Tibial artery (tissue), 4 donors: ENCODE measurements around the gene SUMO4.

ENCODE experiments used
- DNase-seq, 2 donors: peaks; one replicate each; pipeline ENCODE4 v3.0.0-alpha.2; 2019
- H3K27ac ChIP-seq, 2 donors: fragments of 200-600 bp; sonication (generic) in 1 of 2; 1 replicate in 1 of 2; 2 replicates in 1 of 2; pipeline ENCODE4 v1.5.1; 2018 to 2019; ENCODE audit warnings: mild to moderate bottlenecking in 1 of 2
- H3K27me3 ChIP-seq, 2 donors: fragments of 200-600 bp; sonication (generic) in 1 of 2; one replicate each; pipeline versions ENCODE4 v1.5.1 to v1.6.0; 2016 to 2019
- H3K36me3 ChIP-seq, 3 donors: fragments of 200-600 bp; sonication (generic) in 2 of 3; one replicate each; pipeline ENCODE4 v1.5.1; 2016 to 2019; ENCODE audit warnings: mild to moderate bottlenecking in 2 of 3
- H3K4me1 ChIP-seq, 4 donors: fragments of 200-600 bp; sonication (generic) in 2 of 4; 1 replicate in 3 of 4; 2 replicates in 1 of 4; pipeline ENCODE4 v1.5.1; 2016 to 2019
- H3K4me3 ChIP-seq, 2 donors: fragments of 200-600 bp; sonication (generic) in 1 of 2; 1 replicate in 1 of 2; 2 replicates in 1 of 2; pipeline ENCODE4 v1.5.1; 2018 to 2019; ENCODE audit warnings: mild to moderate bottlenecking in 2 of 2
- H3K9me3 ChIP-seq, 3 donors: fragments of 200-600 bp; sonication (generic) in 1 of 3; one replicate each; pipeline ENCODE4 v1.5.1; 2016 to 2019
- intact Hi-C: fragments of 100-400 bp; cut with DNase I; formaldehyde crosslinking; loops from one replicate; pipeline ENCODE4 v1.15.0; 2023; ENCODE audit warnings: low total_unique reads
- TF ChIP-seq, protein P1 (sequence below), 2 experiments: fragments of 200-600 bp in 1 of 2; fragments of 450-650 bp in 1 of 2; IDR thresholded peaks; one replicate each; pipeline ENCODE4 v1.5.1; 2017 to 2019; ENCODE audit warnings: antibody characterized with exemption in 2 of 2, mild to moderate bottlenecking in 1 of 2, moderate library complexity in 1 of 2

SUMO4 gene

DNA sequence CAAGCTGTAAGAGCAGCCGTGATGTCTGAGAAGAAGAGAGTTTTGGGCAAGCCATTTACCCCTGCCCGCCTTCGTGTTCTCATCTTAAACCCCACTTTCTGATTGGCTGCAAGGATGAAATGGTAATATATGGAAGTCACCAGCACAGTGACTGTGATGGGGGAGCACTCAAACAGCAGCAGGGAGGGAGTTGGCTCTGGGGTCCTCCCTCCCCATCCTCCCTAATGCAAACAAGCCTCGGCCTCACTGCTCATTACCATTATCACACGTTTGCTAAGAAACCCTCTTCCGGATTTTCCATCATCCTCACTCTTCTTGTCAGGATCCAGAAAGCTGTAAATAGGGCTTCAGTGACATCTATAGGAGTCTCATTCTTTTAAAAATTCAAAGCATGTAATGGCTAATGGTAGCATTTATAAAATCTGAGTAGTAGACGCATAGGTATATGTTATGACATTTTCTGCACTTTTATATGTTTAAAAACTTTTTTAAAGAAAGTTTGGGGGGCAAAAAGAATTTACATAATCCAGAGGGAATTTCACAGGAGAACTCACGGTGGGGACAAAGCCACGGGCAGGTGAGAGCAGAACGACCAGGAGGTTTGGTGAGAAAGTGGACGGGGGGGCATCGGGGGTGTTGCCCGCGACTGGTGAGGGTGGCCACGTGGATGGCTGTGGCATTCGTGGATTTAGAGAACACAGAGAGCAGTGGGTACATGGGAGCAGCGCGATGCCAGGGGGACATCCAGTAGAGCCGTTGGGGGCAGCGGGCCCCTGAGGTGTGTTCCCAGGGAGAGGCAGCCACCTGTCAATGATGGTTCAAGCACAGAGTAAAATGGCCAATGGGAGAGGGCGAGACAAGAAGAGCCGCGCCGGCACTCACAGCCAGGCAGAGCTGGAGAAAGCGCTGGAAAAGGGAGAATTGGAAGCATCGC lies 29.6 kb downstream of the SUMO4 start:
- H3K27ac ChIP-seq, result no peak overlapping the region
- intact Hi-C loops, result loop anchor here (5.0 kb wide), 2 partner anchors 88 to 347 kb away; no protein-coding TSS in a partner anchor
- H3K4me1 ChIP-seq, result peaks cover 0 to 8% (median 3%) of the 10 kb centered on the region in 4 donors
- no peaks in the 10 kb centered on the region for H3K9me3 ChIP-seq
- no peaks in the 10 kb centered on the region for H3K36me3 ChIP-seq
- H3K27me3 ChIP-seq, result peaks cover 0 to 16% of the 10 kb centered on the region in 2 donors
- H3K4me3 ChIP-seq, result no peak overlapping the region
- no peak for DNase-seq
- TF ChIP-seq, protein P1, sequence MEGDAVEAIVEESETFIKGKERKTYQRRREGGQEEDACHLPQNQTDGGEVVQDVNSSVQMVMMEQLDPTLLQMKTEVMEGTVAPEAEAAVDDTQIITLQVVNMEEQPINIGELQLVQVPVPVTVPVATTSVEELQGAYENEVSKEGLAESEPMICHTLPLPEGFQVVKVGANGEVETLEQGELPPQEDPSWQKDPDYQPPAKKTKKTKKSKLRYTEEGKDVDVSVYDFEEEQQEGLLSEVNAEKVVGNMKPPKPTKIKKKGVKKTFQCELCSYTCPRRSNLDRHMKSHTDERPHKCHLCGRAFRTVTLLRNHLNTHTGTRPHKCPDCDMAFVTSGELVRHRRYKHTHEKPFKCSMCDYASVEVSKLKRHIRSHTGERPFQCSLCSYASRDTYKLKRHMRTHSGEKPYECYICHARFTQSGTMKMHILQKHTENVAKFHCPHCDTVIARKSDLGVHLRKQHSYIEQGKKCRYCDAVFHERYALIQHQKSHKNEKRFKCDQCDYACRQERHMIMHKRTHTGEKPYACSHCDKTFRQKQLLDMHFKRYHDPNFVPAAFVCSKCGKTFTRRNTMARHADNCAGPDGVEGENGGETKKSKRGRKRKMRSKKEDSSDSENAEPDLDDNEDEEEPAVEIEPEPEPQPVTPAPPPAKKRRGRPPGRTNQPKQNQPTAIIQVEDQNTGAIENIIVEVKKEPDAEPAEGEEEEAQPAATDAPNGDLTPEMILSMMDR (IDR thresholded peaks at IDR 0.05), result no peak

DNA sequence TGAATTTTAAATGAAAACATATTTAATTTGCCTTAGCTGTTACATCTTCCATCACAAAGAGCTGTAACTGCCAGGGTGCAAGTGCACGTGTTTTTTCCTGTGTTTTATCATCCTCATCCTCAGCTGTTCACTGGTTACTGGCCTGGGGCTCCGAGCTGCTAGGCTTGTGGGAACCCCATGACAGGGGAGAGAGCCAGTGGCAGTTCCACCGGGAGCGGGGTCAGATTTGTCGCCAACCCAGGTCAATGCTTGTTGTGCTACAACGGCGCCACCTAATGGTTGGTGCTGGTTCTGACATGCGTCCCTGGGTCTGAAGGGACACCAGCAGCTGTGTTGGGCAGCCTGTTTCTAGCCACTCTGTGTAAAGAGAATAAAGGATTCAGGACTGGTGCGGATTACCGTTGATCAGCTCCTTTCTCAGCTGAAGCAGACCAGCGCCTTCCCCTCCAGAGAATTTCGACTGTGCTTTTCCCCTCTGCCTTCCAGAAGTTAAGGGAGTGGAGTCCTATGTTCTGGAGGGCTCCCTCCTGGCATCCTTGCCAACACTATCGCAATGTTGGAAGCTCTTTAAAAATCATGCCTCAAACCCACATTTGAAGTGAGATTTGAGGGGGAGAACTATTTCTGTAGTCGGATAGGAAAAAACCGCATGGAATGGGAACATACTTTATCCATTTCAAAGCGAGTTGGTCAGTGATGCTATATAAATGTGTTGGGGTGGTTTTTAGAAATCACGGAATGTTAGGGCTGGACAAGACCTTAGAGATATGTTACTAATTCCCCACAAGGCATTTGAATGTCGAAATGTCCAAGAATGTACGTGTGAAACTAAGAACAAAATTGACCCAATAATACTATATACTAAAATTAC lies 32.1 kb downstream of the SUMO4 start:
- H3K4me3 ChIP-seq, result no peak overlapping the region
- H3K4me1 ChIP-seq, result peaks cover 0 to 8% (median 3%) of the 10 kb centered on the region in 4 donors
- DNase-seq, result peak; percentile 92 to 95
- TF ChIP-seq, protein P1 (IDR thresholded peaks at IDR 0.05), result peak; percentile 93
- no peak overlapping the region for H3K27ac ChIP-seq
- intact Hi-C loops, result loop anchor here (1.0 to 5.0 kb wide), 3 partner anchors 85 to 404 kb away; no protein-coding TSS in a partner anchor
- no peaks in the 10 kb centered on the region for H3K36me3 ChIP-seq
- H3K9me3 ChIP-seq, result no peaks in the 10 kb centered on the region
- H3K27me3 ChIP-seq, result peaks cover 0 to 33% of the 10 kb centered on the region in 2 donors

DNA sequence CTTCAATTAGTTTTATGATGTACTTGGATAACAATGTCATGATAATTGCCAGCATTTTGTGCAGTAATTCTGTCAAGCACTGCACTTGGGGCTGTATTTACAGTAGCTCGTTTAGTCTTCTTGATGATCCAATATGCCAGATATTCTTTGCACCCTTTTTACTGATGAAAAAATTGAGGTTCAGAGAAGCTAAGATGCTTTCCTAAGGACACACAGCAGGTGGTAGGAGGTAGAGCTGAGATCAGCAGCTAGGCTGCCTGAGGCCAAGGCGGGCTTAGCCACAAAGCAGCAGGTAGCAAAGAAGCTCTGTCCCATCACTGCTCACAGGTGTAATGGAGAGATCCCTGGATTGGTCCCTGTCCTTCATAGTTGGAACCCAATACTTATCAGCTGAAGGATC lies 33.3 kb downstream of the SUMO4 start:
- TF ChIP-seq, protein P1 (IDR thresholded peaks at IDR 0.05), result no peak
- intact Hi-C loops, result loop anchor here (5.0 kb wide), 2 partner anchors 84 to 351 kb away; no protein-coding TSS in a partner anchor
- Histone ChIP-seq H3K36me3 (no peaks in the 10 kb centered on the region), H3K27me3 (peaks cover 0 to 33% of the 10 kb centered on the region in 2 donors), H3K4me1 (peaks cover 0 to 8% (median 3%) of the 10 kb centered on the region in 4 donors), H3K9me3 (no peaks in the 10 kb centered on the region), H3K27ac (no peak overlapping the region), H3K4me3 (no peak overlapping the region)
- DNase-seq, result no peak

DNA sequence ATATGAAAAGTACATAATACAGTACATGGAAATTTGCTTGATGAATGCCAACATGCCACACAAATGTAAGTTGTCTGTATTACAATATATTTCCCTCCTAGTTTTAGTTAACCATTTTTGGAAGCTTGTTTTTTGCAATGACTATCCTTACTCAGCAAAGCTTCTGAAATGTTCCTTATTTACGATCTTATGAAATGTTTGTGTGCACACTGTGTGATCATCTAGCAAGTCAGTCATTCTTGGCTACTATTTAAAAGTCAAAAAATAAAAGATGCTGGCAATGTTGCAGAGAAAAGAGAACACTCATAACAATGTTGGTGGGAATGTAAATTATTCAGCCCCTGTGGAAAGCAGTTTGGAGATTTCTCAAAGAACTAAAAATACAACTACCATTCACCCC lies 33.8 kb downstream of the SUMO4 start:
- intact Hi-C loops, result loop anchor here (5.0 kb wide), 2 partner anchors 83 to 352 kb away; no protein-coding TSS in a partner anchor
- H3K27me3 ChIP-seq, result peaks cover 0 to 33% of the 10 kb centered on the region in 2 donors
- peaks cover 0 to 8% (median 3%) of the 10 kb centered on the region in 4 donors for H3K4me1 ChIP-seq
- H3K27ac ChIP-seq, result no peak overlapping the region
- H3K9me3 ChIP-seq, result no peaks in the 10 kb centered on the region
- H3K4me3 ChIP-seq, result no peak overlapping the region
- H3K36me3 ChIP-seq, result no peaks in the 10 kb centered on the region
- no peak for DNase-seq
- TF ChIP-seq, protein P1 (IDR thresholded peaks at IDR 0.05), result no peak

DNA sequence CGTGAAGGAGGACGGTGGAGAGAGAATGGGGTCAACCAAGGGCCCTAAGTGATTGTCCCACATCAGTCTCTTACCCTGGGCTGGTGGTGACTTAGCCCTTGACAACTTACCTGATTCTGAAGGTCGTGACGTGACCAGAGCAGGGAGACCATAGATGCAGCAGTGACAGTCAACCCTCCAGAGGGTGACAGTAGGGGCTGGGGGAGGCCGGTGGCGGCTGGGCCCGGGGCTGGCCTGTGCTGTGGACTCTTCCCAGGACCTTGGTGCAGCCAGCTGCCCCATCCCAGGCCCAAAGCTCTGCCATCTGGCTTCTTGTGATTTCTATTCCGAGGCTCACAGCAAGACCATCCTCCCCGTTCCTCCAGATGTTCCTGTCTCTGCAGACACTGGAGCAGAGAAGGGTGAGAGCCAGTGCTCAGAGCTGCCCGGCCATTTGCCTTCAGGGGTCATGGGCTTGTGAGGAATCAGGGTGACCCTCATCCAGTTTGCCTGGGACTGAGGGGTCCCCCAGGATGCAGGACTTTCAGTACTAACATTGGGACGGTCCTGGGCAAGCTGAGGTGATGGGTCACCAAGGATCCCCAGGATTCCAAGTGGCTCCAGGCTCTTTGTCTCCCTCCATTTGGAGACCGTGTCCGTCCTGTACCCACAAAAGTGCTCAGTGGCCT lies 36.0 kb downstream of the SUMO4 start:
- H3K9me3 ChIP-seq, result no peaks in the 10 kb centered on the region
- peak in 1 of 2 donors; percentile 38 for DNase-seq
- no peak overlapping the region for H3K27ac ChIP-seq
- H3K36me3 ChIP-seq, result no peaks in the 10 kb centered on the region
- TF ChIP-seq, protein P1 (IDR thresholded peaks at IDR 0.05), result no peak
- peaks cover 0 to 8% (median 4%) of the 10 kb centered on the region in 4 donors for H3K4me1 ChIP-seq
- no peak overlapping the region for H3K4me3 ChIP-seq
- intact Hi-C loops, result no loop called here
- H3K27me3 ChIP-seq, result peaks cover 0 to 34% of the 10 kb centered on the region in 2 donors
